ENCODE data around the gene PDK2. TPM values are rescaled to one million over a fixed set of nuclear protein-coding genes. Genes with fewer than 3 reads are reported as not detected.

PDK2 gene
- total and polyA plus RNA-seq, 12 donors: 88.1 to 337 (median 225) TPM

- intact Hi-C loops (cut with DNase I): loop anchor here in 1 of 10 donors (2.0 kb wide), 1 partner anchor 34 kb away; no protein-coding TSS in a partner anchor
- Histone ChIP-seq H3K4me1 (peaks cover 3 to 64% (median 45%) of the 10 kb centered on the region in 9 donors), H3K27me3 (peaks cover 0 to 38% (median 0%) of the 10 kb centered on the region in 7 donors), H3K9me3 (no peaks in the 10 kb centered on the region), H3K27ac (peak overlapping the region in 6 of 10 donors; percentile 3 to 65 (median 32)), H3K36me3 (no peaks in the 10 kb centered on the region), H3K4me3 (no peak overlapping the region)
- TF ChIP-seq CTCF (IDR thresholded peaks at IDR 0.05): no peak
- WGBS, 2 donors: 35 to 42% methylated on average over 7 of the region's 7 CpGs
- DNase-seq: peak in 1 of 2 donors; percentile 47
- peak in 3 of 8 donors; percentile 7 to 22 (median 17) for ATAC-seq
These were observed 42.1 kb upstream of the PDK2 start for GRCh38 chr17:50052822-50053653.

GRCh38 chr17:50053654-50053960 lies 41.5 kb upstream of the PDK2 start:
- ATAC-seq: no peak
- peaks cover 7 to 69% (median 51%) of the 10 kb centered on the region in 9 donors for H3K4me1 ChIP-seq
- DNase-seq: no peak

GRCh38 chr17:50055055-50055425 lies 40.1 kb upstream of the PDK2 start:
- Histone ChIP-seq H3K36me3 (no peaks in the 10 kb centered on the region), H3K9me3 (no peaks in the 10 kb centered on the region), H3K27ac (peak overlapping the region; percentile 57 to 97 (median 90)), H3K4me1 (peaks cover 21 to 82% (median 65%) of the 10 kb centered on the region in 9 donors), H3K27me3 (peaks cover 0 to 38% (median 0%) of the 10 kb centered on the region in 7 donors), H3K4me3 (peak overlapping the region; percentile 61 to 97 (median 80))
- ATAC-seq: peak in 4 of 8 donors; percentile 1 to 25 (median 18)
- TF ChIP-seq CTCF (IDR thresholded peaks at IDR 0.05): no peak
- DNase-seq: no peak
- 16 to 22% methylated on average over 14 of the region's 14 CpGs for WGBS, 2 donors
- intact Hi-C loops (cut with DNase I): loop anchor here in 2 of 10 donors (5.0 kb wide), 1 partner anchor 37 kb away; no protein-coding TSS in a partner anchor

More at GRCh38 chr17:50053654-50053960, 41.5 kb upstream of the PDK2 start:
- Histone ChIP-seq H3K27ac (peak overlapping the region in 6 of 10 donors; percentile 3 to 65 (median 32)), H3K4me3 (no peak overlapping the region), H3K36me3 (no peaks in the 10 kb centered on the region), H3K27me3 (peaks cover 0 to 38% (median 0%) of the 10 kb centered on the region in 7 donors), H3K9me3 (no peaks in the 10 kb centered on the region)
- 38 to 48% methylated on average over 3 of the region's 3 CpGs for WGBS, 2 donors
- intact Hi-C loops (cut with DNase I): loop anchor here in 1 of 10 donors (2.0 kb wide), 1 partner anchor 33 kb away; no protein-coding TSS in a partner anchor
- no peak for TF ChIP-seq CTCF (IDR thresholded peaks at IDR 0.05)

- ATAC-seq (peak; percentile 56 to 77 (median 72)), DNase-seq (peak; percentile 75 to 78)
- H3K4me3 ChIP-seq: peak within 1 kb of the TSS; percentile 61 to 97 (median 80)
- peaks cover 27 to 85% (median 71%) of the 10 kb centered on the region in 9 donors for H3K4me1 ChIP-seq
- WGBS, 2 donors: 0% methylated on average over 62 to 65 of the region's 65 CpGs
- intact Hi-C loops (cut with DNase I): loop anchor here in 3 of 10 donors (1.0 to 5.0 kb wide), 3 partner anchors 28 to 37 kb away; no protein-coding TSS in a partner anchor
- TF ChIP-seq CTCF (IDR thresholded peaks at IDR 0.05): peak in 1 of 9 donors; percentile 2
- no peaks in the 10 kb centered on the region for H3K36me3 ChIP-seq
- H3K27me3 ChIP-seq: peaks cover 0 to 38% (median 0%) of the 10 kb centered on the region in 7 donors
- H3K27ac ChIP-seq: peak within 1 kb of the TSS; percentile 57 to 97 (median 90)
- H3K9me3 ChIP-seq: no peaks in the 10 kb centered on the region
These were observed 39.5 kb upstream of the PDK2 start, which contains the start of gene ITGA3 for GRCh38 chr17:50055426-50056216. Gene ITGA3 (plus strand): TSS chr17:50056110. CDS start chr17:50056440, 330 bp downstream.

Measured in heart right ventricle (tissue), 16 donors.